Neural cell (in vitro differentiated cells): Measurements from ENCODE around the gene JADE2.

Experiments
- CTCF ChIP-seq: fragments of 450-650 bp; IDR thresholded peaks from 2 replicates; pipeline ENCODE4 v1.5.1; 2014; ENCODE audit warnings: antibody characterized with exemption, mild to moderate bottlenecking, moderate library complexity; ENCODE audit not compliant: poor library complexity, severe bottlenecking
- EP300 ChIP-seq: fragments of 450-650 bp; conservative IDR thresholded peaks from 2 replicates; pipeline ENCODE4 v1.6.1; 2014; ENCODE audit warnings: antibody characterized with exemption, mild to moderate bottlenecking, moderate library complexity; ENCODE audit not compliant: poor library complexity, severe bottlenecking
- EZH2 ChIP-seq: fragments of 200-600, 300-800 bp; shearing (Covaris generic), sonication (generic); IDR thresholded peaks from 2 replicates; pipeline ENCODE4 v1.6.1; 2014; ENCODE audit warnings: antibody characterized with exemption, low read length, borderline replicate concordance, mild to moderate bottlenecking; ENCODE audit not compliant: insufficient read depth, poor library complexity, severe bottlenecking
- POLR2AphosphoS5 ChIP-seq: IDR thresholded peaks from 2 replicates; pipeline ENCODE4 v1.6.1; 2012
- TAF1 ChIP-seq: IDR thresholded peaks from 2 replicates; pipeline ENCODE4 v1.6.1; 2012; ENCODE audit warnings: low read depth

DNA sequence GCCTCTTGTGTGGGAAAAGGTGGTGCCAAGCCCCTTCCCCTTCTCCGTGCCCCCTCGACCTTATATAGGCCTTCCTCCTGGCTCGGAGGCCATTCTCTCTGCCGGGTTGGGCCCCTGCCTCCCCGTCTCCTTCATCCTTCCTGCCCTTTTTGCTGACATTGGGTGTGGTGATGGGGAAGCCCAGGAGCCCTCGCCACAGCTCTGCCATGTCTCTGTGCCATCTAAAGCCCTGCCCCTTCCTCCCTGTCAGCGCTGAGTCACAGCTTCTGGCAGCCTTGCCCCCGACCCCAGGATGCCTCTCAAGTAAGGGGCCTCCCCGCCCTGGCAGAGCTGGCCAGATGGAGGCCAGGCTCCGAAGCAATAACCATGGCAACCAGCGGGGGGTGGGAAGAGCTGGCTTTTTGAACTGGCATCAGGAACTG lies 30.4 kb downstream of the JADE2 start:
- no peak for TF ChIP-seq CTCF
- TF ChIP-seq POLR2AphosphoS5, result no peak
- no peak for TF ChIP-seq EP300
- no peak for TF ChIP-seq EZH2
- no peak for TF ChIP-seq TAF1
